GM12892 (cell line): ENCODE measurements around the gene RXFP4.
"Not testable (repeated sequence)": the region's sequence is repeated elsewhere in the genome, so short reads cannot be mapped to it uniquely, and the experiment has no call there.

Source experiments
- DNase-seq: peaks from one replicate; pipeline ENCODE4 v3.0.0; 2011; ENCODE audit not compliant: insufficient read length
- FAIRE-seq: peaks from 2 replicates; lab custom pipeline; 2011; peaks lifted over from hg19 to GRCh38; lab: Jason Lieb, UNC
- POLR2A ChIP-seq: IDR thresholded peaks from 2 replicates; pipeline ENCODE4 v1.6.1; 2011; ENCODE audit warnings: low read depth, low read length, control low read depth
- POLR2AphosphoS5 ChIP-seq: IDR thresholded peaks from 2 replicates; pipeline ENCODE4 v1.6.1; 2011; ENCODE audit warnings: low read depth, low read length, control low read depth
- TAF1 ChIP-seq: IDR thresholded peaks from 2 replicates; pipeline ENCODE4 v1.6.1; 2011; ENCODE audit warnings: low read depth, mild to moderate bottlenecking, control low read depth, low read length, borderline replicate concordance

The RXFP4 gene

GRCh38 chr1:155911156-155912055 lies 30.0 kb upstream of the RXFP4 start, which contains the start of gene RIT1:
RIT1 (minus strand) TSS chr1:155911349; CDS start chr1:155910761, 588 bp downstream.
- peak; percentile 77 for DNase-seq
- TF ChIP-seq TAF1: peak; percentile 51; the same call in 1 of the 2 replicates
- TF ChIP-seq POLR2A: peak; percentile 87
- peak; percentile 81 for TF ChIP-seq POLR2AphosphoS5
- FAIRE-seq: peak; percentile 92

- DNase-seq: no peak
- TF ChIP-seq POLR2AphosphoS5 (peak; percentile 72), TAF1 (no peak)
- no peak for FAIRE-seq
These were observed 29.3 kb upstream of the RXFP4 start for GRCh38 chr1:155912056-155912536.

- TF ChIP-seq TAF1 (no peak), POLR2A (no peak), POLR2AphosphoS5 (no peak)
- FAIRE-seq (no peak), DNase-seq (no peak)
These were observed 27.3 kb upstream of the RXFP4 start for GRCh38 chr1:155913969-155914757.

GRCh38 chr1:155918660-155919059 lies 22.8 kb upstream of the RXFP4 start:
- no peak for DNase-seq
- no peak for FAIRE-seq
- no peak; the same call in 1 of the 2 replicates for TF ChIP-seq POLR2AphosphoS5
- TF ChIP-seq POLR2A: no peak; the same call in 1 of the 2 replicates
- no peak for TF ChIP-seq TAF1

GRCh38 chr1:155919801-155920200 lies 21.6 kb upstream of the RXFP4 start:
- FAIRE-seq (no peak), DNase-seq (no peak)
- TF ChIP-seq POLR2A (no peak), POLR2AphosphoS5 (no peak), TAF1 (no peak)

- FAIRE-seq: no peak
These were observed 20.7 kb upstream of the RXFP4 start for GRCh38 chr1:155920717-155921116.

GRCh38 chr1:155925506-155925905 lies 15.9 kb upstream of the RXFP4 start:
- DNase-seq (no peak), FAIRE-seq (no peak)
- TF ChIP-seq POLR2AphosphoS5 (no peak), POLR2A (no peak)

More at GRCh38 chr1:155920717-155921116, 20.7 kb upstream of the RXFP4 start:
- no peak for TF ChIP-seq TAF1
- no peak for TF ChIP-seq POLR2AphosphoS5
- TF ChIP-seq POLR2A: peak; percentile 39
- no peak for DNase-seq

GRCh38 chr1:155929057-155929456 lies 12.4 kb upstream of the RXFP4 start:
- DNase-seq (no peak), FAIRE-seq (no peak)

GRCh38 chr1:155930725-155931124 lies 10.7 kb upstream of the RXFP4 start:
- not testable (repeated sequence) for DNase-seq, FAIRE-seq

More at GRCh38 chr1:155929057-155929456, 12.4 kb upstream of the RXFP4 start:
- no peak for TF ChIP-seq TAF1

GRCh38 chr1:155931332-155932038 lies 10.0 kb upstream of the RXFP4 start:
- DNase-seq (no peak), FAIRE-seq (no peak)

GRCh38 chr1:155932081-155932480 lies 9.4 kb upstream of the RXFP4 start:
- FAIRE-seq (no peak), DNase-seq (no peak)
- TF ChIP-seq TAF1: no peak
- TF ChIP-seq POLR2A: no peak
- TF ChIP-seq POLR2AphosphoS5: no peak

More at GRCh38 chr1:155931332-155932038, 10.0 kb upstream of the RXFP4 start:
- TF ChIP-seq POLR2A (peak; percentile 60; the same call in 1 of the 2 replicates), TAF1 (no peak), POLR2AphosphoS5 (peak; percentile 59; the same call in 1 of the 2 replicates)

- FAIRE-seq: no peak
- TF ChIP-seq POLR2AphosphoS5: no peak
- TF ChIP-seq POLR2A: no peak
- no peak for TF ChIP-seq TAF1
- no peak for DNase-seq
These were observed 9.0 kb upstream of the RXFP4 start for GRCh38 chr1:155932487-155932886.
